ENCODE data around the gene FAM53B.
"Not testable (repeated sequence)": the region's sequence is repeated elsewhere in the genome, so short reads cannot be mapped to it uniquely, and the experiment has no call there.

Gene FAM53B, protein sequence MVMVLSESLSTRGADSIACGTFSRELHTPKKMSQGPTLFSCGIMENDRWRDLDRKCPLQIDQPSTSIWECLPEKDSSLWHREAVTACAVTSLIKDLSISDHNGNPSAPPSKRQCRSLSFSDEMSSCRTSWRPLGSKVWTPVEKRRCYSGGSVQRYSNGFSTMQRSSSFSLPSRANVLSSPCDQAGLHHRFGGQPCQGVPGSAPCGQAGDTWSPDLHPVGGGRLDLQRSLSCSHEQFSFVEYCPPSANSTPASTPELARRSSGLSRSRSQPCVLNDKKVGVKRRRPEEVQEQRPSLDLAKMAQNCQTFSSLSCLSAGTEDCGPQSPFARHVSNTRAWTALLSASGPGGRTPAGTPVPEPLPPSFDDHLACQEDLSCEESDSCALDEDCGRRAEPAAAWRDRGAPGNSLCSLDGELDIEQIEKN

DNA sequence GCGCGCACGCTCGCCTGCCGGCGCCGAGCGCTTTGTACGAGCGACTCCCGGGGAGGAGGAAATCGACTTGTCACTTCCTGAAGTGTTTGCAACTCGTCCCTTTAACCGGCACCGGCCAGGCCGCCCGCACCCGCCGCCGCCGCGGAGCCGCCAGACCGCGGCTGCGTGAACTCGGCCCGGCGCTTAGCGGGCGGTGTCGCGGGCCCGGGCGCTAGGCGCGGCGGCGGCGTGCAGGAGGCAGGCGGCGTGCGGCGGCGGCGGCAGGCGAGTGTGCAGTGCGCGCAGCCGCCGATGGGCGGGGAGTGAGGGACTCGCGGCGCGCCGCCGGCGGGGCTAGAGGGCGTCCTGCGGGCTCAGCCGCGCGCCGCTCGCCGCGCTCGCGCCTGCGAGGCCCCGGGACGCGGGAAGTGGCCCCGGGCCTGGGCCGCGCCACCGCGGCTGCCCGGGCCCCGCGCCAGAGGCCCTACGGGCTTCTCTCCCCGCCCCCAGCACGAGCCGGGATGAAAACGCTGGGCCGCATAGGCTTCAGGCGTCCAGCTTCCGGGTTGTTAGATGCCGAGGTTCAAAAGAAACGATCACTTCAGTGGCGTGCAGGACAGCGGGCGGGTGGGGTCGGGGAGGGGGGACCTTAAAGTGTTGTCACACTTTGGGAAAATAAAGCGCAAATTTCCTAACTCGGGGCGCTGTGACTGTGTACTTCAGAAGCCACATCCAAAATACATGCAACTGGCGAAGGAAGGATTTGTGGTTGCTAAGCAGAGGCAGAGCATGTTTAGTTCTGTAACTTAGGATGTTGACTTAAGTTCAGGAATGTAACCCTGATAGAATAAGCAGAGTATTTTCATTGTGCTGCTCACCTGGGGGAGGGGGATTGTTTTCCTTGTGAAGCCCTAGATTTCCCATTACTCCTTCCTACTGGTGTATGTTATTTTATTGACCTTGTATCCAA lies at the start of gene FAM53B:
FAM53B (minus strand) TSS at position 277 of the 949 bp plus-strand sequence. CDS start 37,665 bp downstream, outside the sequence.
- DNase-seq = peak in 1 of 2 experiments; percentile 59

DNA sequence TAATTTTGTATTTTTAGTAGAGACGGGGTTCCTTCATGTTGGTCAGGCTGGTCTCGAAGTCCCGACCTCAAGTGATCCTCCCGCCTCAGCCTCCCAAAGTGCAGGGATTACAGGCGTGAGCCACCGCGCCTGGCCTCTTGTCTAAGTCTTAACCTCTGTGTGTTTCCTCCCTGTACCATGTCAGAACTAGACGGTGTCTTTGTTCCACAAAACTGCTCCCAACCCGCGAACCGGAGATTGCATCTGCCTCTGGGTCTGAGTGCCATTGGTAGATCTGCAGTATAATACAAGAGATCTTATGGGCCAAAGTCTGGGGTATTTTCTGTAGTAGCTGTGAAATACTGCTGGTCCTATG lies 48.8 kb upstream of the FAM53B start:
- DNase-seq = no peak

DNA sequence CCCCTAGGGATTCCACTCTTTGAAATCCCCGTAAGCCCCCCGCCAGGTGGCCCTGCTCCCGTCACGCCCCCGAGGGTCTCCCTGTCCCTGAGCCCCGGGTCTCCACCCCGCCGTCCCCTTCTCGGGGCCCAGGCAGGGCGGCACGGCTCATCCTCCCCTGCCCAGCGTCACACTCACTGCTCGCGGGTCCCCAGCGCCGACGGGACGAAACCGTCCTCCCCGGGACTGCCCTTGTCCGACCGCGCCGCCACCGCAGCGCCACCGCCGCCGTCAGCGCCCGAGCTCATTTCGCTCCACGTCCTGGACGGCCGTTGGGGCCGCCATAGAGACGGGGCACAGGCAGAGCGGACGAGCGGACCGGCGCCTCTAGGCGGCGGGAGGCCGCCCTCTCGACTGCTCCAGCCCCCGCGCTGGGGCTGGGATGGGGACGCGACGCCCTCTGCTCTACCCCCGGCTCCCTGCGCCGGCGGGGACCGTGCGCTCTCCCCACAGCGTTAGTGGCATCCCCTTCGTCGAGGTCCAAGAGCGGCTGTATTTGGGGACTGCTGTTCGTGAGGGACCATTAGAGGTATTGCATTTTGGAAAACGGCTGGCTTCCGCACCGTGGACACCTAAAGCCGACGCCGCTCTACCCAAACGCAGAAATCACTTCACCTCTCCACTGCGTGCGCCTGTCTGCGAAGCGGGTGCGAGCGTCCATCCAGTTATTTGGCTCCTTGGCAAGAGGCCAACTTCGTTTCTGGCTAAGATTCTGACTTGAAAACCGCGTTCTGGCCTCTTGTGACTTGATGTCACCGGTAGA lies 47.6 kb upstream of the FAM53B start, which contains the start of gene EEF1AKMT2:
EEF1AKMT2 (minus strand) TSS at position 341 of the 802 bp plus-strand sequence; CDS start at position 287, 54 bp downstream.
- peak; percentile 21 to 64 for DNase-seq

DNA sequence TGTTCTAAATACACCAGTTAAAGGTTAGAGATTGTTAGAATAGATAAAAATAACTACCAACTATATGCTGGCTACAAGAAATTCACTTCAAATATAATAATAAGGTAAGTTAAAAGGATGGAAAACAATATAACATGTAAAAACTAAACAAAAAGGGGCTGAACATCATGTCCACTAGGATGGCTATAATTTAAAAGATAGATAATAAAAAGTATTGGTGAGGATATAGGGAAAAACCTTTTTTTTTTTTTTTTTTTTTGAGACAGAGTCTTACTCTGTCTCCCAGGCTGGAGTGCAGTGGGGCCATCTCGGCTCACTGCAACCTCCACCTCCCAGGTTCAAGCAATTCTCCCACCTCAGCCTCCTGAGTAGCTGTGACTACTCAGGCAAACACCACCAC lies 38.7 kb upstream of the FAM53B start:
- DNase-seq = not testable (repeated sequence)

DNA sequence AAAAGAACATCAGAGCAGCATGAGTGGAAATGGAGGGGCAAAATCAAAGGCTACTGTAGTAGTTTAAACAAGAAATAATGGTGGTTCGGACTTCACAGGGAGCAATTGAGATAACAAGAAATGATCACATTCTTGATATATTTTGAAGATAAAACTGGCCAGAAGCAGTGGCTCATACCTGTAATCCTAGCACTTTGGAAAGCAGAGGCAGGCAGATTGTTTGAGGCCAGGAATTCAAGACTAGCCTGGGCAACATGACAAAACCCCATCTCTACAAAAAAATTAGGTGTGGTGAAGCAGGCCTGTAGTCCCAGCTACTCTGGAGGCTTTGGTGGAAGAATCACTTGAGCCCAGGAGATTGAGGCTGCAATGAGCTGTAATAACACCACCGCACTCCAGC lies 24.6 kb upstream of the FAM53B start:
- no peak for DNase-seq

DNA sequence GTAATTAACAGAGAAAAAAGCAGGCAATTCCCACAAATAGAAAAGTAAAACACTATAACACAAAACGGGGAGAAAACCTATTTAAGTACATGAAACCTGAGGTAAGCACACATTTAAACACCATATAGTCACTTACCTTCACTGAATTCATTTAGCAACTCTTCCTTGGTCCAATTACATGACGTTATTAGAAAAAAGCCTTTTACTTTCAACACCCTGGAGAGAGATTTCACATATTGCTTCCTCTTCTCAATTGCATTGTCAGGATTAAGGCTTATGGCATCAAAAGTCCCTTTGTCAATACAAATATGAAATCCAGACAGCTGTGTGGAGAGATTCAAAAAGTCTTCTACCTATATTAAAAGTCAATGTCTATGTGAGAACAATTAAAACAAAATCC lies 21.1 kb upstream of the FAM53B start:
- no peak for DNase-seq

DNA sequence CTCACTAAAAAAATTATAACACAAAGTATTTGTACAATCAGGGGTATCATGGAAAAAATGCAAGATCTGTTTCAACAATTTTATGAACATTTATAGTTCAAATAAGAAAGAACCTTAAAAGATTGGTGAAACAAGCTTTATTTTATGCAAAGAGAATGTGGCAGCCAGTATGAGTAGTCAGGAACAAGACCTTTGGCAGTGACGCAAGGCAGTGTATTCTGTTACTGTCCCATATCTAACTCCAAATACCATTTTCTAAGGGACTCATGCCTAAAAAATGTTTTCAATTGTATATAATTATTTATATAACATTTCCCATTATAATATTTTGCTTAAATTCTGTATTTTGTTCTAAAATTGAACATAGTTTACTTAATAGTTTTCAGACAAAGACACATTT lies 19.1 kb upstream of the FAM53B start:
- DNase-seq = no peak

DNA sequence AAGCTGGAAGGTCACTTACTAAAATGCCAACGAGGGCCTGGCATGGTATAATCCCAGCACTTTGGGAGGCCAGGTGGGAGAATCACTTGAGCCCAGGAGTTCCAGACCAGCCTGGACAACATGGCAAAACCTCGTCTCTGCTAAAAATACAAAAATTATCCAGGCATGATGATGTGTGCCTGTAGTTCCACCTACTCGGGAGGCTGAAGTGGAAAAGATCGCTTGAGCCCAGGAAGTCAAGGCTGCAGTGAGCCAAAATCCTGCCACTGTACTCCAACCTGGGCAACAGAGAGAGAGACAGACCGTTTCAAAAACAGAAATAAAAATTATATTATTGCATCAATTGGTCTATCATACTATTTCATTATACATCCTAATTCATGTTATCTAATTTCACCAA lies 18.1 kb upstream of the FAM53B start:
- DNase-seq = no peak

DNA sequence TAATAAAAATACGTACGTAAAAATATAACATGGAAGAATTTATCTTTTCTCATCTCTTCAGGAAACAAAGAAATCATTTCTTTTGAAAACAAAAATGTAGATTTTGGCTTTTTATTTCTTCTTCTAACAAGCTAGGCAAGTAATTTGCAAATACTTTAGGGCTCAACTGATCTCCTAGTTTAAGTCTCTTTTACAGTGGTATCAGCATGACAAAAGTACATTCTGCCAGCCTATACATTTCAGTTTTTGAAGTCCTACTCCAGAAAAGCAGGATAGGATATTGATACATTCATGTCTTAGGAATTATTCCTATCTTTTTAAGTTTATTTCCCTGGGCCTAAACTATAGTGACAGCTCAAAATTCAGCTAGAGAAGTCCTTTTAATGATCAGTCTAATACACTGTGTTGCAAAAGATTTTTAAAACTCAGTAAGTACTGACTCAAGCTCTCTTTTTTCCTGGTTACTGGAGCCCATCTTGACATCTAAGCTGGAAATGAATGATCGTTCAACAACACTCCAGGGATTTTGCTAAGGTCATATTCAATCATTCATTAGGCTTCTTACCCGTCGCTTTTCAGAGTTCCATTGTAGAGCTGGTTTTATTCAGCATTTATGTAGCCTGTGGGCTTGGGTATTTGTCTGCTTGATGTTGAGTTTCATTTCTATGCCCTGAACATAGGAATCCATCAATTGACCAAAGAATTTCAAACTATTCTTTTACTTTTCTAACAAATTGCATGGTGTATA lies 12.2 kb upstream of the FAM53B start:
- DNase-seq = no peak

DNA sequence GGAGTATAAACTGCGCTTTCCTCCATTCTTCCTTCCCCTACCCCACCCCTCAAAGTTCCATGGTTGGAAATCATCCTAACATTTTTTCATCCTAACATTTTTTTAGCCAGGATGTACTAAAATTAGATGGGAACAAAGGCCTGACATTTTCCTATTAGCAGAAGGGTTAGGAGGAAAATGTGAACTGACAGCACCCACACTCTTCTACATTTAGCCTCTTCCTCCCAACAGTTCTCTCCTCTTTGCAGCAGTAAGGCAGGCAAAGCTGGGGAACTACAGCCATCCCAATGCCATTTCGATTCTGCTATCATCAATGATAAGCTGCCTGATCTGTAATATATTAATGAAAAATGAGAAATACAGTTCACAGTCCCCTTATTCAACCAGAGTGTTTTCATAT lies 11.4 kb upstream of the FAM53B start:
- no peak for DNase-seq

DNA sequence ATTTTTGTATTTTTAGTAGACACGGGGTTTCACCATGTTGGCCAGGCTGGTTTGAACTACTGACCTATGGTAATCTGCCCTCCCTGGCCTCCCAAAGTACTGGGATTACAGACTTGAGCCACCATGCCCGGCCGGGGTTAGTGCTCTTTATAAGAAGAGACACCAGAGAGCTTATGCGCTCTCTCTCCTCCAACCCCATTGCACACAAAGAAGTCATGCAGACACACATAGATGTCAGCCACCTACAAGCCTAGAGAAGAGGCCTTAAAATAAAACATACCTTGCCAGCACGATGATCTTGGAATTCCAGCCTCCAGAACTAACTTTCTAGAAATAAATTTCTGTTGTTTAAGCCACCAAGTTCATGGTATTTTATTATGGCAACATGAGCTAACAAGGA lies 10.0 kb upstream of the FAM53B start:
- no peak for DNase-seq

DNA sequence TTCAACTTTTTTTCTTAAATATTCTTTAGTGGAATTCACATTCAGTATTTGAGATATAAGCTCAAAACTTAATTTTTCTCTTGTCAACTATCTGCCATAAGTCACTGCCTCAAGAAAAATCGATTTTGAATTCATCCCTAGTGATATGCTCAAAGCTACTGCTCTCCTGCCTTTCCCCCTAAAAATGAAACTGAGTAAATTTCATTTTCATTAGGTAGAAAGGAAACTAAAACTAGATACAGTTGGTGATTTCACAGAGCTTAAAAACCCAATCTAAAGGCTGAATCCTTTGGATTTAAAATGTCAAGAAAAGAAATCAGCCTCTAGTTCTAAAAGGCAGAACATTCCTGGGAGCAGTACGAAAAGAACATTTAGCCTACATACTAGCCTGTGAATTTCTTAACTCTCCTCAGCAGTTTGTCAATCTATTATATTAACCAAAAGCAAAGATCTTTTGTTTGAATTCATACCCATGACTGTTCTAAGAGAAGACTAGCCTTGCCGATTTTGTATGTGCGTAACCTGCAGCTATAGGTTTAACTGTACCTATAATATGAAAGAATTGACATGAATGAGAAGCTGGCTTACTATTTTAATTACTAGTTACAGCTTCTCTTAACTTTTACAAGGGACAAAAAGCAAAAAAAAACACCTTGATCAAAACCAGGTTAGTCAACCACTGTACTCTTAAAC lies 4.9 kb upstream of the FAM53B start:
- DNase-seq = no peak

DNA sequence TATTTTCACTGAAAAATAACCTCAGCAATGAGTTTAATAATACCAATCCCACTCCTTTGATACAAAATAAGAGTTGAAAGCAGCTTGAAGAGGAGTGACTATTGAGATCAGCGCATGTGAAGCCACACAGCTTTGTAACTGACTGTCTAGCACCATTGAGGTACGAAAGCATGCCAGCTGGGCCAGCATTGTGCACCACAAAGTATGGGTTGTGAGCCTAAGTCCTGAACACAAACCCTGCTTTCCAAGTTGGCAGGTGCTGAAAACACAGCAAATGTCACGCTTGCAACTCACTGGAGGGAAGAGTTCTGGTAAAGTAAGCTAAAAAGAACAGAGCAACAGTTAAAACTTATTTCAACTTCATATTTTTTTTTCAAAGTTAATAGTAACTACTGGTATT lies 4.0 kb upstream of the FAM53B start:
- no peak for DNase-seq

DNA sequence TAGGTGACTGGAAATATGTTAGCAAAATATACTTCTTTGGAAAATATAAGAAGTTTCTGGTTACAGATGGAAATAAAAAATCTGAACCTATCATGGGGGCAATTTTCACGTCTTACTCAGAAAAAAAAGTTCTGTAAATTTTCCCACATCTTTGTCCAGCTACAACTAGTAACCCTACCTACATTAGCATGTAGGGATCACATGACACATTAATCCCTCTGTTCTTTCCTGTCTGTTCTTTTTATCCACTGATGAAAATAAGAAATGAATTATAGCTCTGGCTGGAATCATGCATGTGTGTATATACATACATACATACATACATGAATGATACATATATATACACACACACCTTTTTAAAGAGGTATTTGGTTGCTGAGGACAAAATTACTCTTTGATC lies 3.6 kb upstream of the FAM53B start:
- DNase-seq = no peak

DNA sequence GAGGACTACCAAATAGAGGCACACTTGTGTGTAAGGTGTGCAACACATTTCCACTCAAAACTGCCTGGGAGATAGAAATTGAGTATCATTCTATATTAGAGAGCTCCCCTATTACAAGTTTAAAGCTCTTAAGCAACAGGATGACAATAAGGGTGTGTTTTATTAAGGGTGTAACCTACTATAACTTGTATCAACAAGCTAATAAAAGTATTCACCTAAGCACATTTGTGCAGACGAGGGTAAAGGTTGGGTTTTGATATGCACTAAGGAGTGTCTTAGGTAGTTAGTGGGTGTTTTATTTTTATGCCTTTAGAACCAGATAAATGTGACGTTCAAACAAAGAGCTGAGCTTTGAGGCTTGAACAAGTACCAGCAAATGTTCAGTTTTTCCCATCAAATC lies 2.8 kb upstream of the FAM53B start:
- DNase-seq = no peak

DNA sequence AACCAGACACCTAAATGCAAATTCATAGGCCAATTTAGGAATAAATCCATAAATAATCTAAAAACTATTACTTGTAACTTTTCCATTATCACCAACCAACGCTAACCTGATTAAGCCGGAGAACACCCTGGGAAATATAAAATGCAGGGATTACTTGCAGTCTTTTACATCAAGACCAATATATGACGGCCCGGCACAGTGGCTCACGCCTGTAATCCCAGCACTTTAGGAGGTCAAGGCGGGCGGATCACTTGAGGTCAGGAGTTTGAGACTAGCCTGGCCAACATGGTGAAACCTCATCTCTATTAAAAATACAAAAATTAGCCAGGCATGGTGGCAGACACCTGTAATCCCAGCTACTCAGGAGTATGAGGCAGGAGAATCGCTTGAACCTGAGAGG lies 2.3 kb upstream of the FAM53B start:
- DNase-seq = not testable (repeated sequence)

DNA sequence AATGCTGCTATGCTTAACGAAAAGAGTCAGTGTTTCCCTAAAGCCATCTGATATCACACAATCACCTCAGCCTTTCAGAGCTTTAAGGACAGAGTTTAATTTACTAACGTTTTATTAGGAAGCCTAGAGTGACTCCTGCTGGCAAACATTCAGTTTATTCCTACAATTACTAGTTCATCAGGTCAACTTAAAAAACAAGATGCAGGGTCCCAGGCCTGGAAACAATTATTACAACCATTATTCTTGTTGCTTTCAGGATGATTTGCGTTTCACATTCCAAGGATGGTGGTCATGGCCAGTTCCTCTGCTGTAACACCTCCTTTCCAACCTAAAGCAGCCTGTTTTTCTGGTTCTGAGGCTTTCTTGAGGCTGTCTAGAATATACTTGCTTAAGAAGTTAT lies 1.5 kb upstream of the FAM53B start:
- peak in 1 of 2 experiments; percentile 42 for DNase-seq

DNA sequence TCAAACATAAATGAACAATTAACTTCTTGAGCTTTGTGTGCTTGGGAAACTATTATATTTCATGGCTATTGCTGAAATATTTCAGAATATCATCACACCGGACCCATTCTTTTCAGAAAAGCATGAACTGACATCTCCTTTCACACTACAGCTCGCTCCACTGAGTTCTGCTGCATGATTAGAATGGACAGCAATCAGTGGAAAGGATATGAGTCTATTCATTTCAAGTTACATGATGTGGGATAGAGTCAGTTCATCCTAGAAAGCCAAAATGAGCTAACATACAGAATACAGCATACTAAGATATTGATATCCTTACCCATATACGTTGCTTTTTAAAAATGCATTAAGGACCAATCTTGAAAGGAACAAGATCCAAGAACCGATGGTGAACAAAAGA lies 1.1 kb upstream of the FAM53B start:
- DNase-seq = no peak

DNA sequence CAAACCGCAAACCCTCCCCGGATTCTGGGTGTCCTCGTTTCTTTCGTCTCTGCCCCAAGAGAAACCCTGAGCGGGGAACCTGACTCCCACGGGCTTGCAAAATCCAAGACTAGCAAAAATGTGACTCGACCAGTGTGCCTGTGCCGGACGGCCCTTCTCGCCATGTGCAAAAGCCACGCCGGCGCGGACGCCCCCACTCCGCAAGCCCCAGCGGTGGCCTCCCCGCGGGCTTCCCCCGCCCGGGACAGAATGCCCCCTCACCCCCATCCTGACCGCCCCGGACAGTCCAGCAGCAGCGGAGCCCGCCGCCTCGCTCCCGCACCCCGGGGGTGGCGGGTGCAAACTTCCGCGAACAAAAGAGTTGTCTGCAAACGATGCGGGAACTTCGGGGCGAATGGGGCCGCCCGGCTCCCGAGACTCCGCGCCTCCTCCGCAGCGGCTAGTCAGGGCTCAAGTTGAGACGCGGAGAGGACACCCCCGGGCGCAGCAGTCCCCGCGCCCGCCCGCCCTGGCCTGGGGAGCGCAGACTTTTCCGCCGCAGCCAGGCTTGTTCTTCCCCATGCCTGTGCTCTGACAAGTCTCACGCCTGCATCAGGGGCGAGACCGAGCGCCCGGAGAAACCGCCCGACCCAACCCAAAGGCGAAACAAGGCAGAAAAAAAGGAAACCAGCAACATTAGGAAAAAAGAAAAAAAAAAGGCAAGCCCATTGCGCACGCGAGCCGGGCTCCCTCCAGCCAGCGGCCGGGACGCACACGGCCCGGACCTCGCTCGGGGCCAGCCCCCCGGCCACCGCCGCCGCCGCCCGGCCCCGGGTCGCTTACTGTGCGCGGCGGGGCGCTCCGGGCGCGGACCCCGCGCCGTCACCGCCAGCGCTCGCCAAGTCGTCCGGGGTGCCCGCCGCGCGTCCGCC lies 732 bp downstream of the FAM53B start:
- DNase-seq = no peak

DNA sequence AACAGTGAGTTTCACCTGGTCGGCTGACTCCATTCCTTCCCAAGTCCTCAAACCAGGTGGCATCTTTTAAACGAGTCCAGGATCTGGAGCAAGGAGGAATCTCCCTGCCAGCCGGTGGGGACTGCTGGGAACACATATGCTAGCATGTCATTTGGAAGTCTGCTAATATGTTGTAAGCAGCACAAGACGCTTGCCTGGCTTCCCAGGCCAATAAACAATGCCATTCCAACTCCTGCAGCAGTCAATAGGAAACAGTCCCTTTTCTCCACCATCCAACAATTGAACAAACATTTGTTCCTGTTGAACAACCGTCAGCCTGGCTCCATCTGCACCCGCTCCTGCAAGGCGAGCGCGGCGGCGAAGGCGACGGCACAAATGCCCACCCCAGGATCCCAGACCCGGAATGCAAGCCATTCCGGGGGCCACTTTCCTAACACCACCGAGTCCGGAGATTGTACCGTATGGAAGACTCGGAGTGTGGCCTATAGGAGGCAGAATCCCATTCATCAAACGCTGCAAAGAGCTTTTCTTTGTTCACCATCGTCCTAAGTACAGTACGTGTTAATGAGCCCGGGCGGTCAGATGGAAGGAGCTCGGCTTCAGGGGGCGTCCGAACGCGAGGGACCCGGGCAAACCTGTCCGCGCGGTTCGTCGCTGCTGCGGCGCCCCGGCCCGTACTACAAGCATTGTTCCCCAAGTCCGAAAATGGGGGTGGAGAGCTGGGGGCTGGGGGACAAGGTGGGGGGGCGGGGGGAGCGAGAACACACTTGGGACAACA lies 1.6 kb downstream of the FAM53B start:
- DNase-seq = peak in 1 of 2 experiments; percentile 51

Measured in NCI-H524 (cell line).